Right atrium auricular region (tissue), 2 donors: Measurements from ENCODE around the gene C3orf52. TPM values are rescaled to one million over a fixed set of nuclear protein-coding genes. Genes with fewer than 3 reads are reported as not detected.

Experiments used
- DNase-seq: peaks from one replicate; pipeline ENCODE4 v3.0.0-alpha.2; 2019; ENCODE audit warnings: low spot score
- H3K27ac ChIP-seq, 2 donors: fragments of 200-600 bp; sonication (generic); 1 replicate in 1 of 2; 2 replicates in 1 of 2; pipeline ENCODE4 v1.5.1; 2016 to 2019
- H3K27me3 ChIP-seq, 2 donors: fragments of 200-600 bp; sonication (generic); one replicate each; pipeline versions ENCODE4 v1.5.1 to v1.6.0; 2017 to 2019
- H3K36me3 ChIP-seq: fragments of 200-600 bp; sonication (generic); one replicate; pipeline ENCODE4 v1.5.1; 2016
- H3K4me1 ChIP-seq, 2 donors: fragments of 200-600 bp; sonication (generic); one replicate each; pipeline versions ENCODE4 v1.5.1 to v1.6.0; 2017 to 2019
- H3K4me3 ChIP-seq, 2 donors: fragments of 200-600 bp; sonication (generic); 1 replicate in 1 of 2; 2 replicates in 1 of 2; pipeline ENCODE4 v1.5.1; 2017 to 2019; ENCODE audit warnings: mild to moderate bottlenecking in 1 of 2, moderate library complexity in 1 of 2
- H3K9me3 ChIP-seq, 2 donors: fragments of 200-600 bp; sonication (generic); one replicate each; pipeline ENCODE4 v1.5.1; 2019
- CTCF ChIP-seq, 2 donors: fragments of 200-600 bp; sonication (generic); IDR thresholded peaks; one replicate each; pipeline ENCODE4 v1.5.1; 2019; ENCODE audit warnings: antibody characterized with exemption in 2 of 2
- total RNA-seq, 2 donors: library from RNA; depleted of rRNA; stranded (reverse); fragments of >200 nt; gene quantifications; one replicate each; pipeline ENCODE4 v1.1.0, GENCODE V29; 2016

The C3orf52 gene
- total RNA-seq, 2 donors from 2014 or later, result 1.5 to 1.8 TPM

DNA sequence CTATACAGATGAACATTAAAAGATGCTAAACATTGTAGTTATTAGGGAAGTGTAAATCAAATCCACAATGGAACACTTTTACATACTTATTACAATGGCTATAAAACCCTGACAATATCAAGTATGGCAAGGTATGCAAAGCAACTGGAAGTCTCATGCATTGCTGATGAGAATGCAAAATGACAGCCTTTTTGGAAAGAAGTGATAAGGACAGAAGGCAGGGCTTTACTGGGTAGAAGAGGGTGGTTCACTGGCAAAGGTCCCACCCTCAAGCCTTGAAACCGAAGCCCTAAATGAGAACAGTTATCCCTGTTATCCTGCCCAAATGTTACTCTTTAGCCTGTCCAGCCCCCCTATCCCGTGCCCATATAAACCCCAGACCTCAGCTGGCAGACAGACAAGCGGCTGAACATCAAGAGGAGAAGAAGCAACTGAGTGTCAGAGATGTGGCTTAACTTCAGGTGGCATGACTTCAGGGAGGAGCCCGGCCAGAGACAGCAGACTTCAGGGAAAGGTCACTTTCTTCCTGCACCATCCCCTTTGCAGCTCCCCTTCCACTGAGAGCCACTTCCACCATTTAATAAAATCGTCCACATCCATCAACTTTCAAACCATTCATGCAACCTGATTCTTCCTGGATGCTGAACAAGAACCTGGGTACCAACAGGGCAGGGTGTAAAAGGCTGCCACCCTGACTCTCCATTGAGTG, 47.6 kb downstream of the C3orf52 start:
- H3K9me3 ChIP-seq, result no peaks in the 10 kb centered on the region
- H3K27ac ChIP-seq, result no peak overlapping the region
- no peaks in the 10 kb centered on the region for H3K27me3 ChIP-seq
- H3K4me1 ChIP-seq, result no peaks in the 10 kb centered on the region
- no peak overlapping the region for H3K4me3 ChIP-seq
- DNase-seq, result no peak
- no peak for TF ChIP-seq CTCF (IDR thresholded peaks at IDR 0.05)
- no peaks in the 10 kb centered on the region for H3K36me3 ChIP-seq

DNA sequence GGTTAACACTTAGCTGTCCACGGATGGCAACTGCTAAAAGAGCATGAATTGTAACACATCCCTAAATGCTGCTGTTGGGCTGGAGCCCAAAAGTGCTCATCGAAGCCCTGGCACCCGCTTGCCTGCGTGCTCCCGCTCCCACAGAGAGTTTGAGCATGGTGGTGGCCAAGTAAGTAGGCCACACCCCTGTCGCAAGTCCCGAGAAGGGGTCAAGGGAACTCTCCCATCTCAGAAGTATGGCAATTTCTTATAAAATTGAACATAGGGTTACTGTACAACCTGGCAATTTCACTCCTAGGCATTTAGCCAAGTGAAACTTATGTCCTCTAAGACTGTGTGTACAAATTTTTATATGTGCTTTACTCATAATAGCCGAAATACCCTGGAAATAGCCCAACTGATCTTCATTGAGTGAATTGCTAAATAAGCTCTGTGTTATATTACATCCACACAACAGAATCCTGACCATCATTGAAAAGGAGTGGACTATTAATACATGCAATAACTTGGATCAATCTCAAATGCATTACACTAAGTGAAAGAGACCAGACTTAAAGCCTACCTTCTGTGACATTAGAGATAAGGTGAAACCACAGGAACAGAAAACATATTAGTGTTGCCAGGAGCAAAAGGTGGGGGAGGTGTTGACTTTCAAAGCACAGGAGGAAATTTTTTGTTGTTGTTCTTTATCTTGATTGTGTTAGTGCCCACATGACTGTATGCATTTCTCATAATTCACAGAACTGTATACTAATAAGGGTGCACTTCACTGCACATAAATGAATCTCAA, 48.3 kb downstream of the C3orf52 start:
- no peaks in the 10 kb centered on the region for H3K4me1 ChIP-seq
- no peak overlapping the region for H3K4me3 ChIP-seq
- no peaks in the 10 kb centered on the region for H3K36me3 ChIP-seq
- no peaks in the 10 kb centered on the region for H3K9me3 ChIP-seq
- no peak overlapping the region for H3K27ac ChIP-seq
- no peak for DNase-seq
- no peak for TF ChIP-seq CTCF (IDR thresholded peaks at IDR 0.05)
- H3K27me3 ChIP-seq, result no peaks in the 10 kb centered on the region

DNA sequence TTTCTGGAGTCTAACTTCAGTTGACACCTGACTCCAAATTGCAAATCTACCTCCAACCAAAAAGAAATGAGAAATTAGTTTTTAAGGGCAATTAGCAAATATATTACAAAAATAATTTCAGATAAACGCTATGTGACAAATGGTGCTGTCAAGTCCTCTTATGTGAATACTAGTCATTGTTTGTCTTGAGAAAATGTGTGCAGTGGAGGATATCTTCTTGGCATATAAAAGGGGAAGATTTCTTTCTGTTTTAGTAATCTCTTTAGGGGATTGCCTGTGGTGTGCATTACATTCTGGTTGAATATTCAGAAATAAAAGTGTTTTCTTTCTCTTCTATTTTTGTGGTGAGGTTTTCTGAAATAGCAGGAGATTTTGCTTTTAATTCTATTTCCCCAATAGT, 49.9 kb downstream of the C3orf52 start:
- H3K27ac ChIP-seq, result no peak overlapping the region
- no peaks in the 10 kb centered on the region for H3K36me3 ChIP-seq
- no peaks in the 10 kb centered on the region for H3K4me1 ChIP-seq
- H3K9me3 ChIP-seq, result no peaks in the 10 kb centered on the region
- no peaks in the 10 kb centered on the region for H3K27me3 ChIP-seq
- H3K4me3 ChIP-seq, result no peak overlapping the region
- TF ChIP-seq CTCF (IDR thresholded peaks at IDR 0.05), result no peak
- DNase-seq, result no peak

- Histone ChIP-seq H3K27ac (no peak overlapping the region), H3K4me3 (no peak overlapping the region), H3K9me3 (no peaks in the 10 kb centered on the region), H3K27me3 (no peaks in the 10 kb centered on the region), H3K36me3 (no peaks in the 10 kb centered on the region), H3K4me1 (no peaks in the 10 kb centered on the region)
- DNase-seq, result no peak
- TF ChIP-seq CTCF (IDR thresholded peaks at IDR 0.05), result peak; percentile 23 to 62
Observed at GRCh38 chr3:112136959-112137693, 50.9 kb downstream of the C3orf52 start.

GRCh38 chr3:112137781-112138180, 51.6 kb downstream of the C3orf52 start:
- H3K4me1 ChIP-seq, result no peaks in the 10 kb centered on the region
- DNase-seq, result no peak
- no peaks in the 10 kb centered on the region for H3K9me3 ChIP-seq
- no peaks in the 10 kb centered on the region for H3K36me3 ChIP-seq
- H3K4me3 ChIP-seq, result no peak overlapping the region
- no peak for TF ChIP-seq CTCF (IDR thresholded peaks at IDR 0.05)
- H3K27me3 ChIP-seq, result no peaks in the 10 kb centered on the region
- H3K27ac ChIP-seq, result no peak overlapping the region
